ENCODE results near the gene USP47. TPM values are rescaled to one million over a fixed set of nuclear protein-coding genes. Genes with fewer than 3 reads are reported as not detected.

Gene USP47
- polyA plus RNA-seq, 1 experiment, result 15.0 TPM

GRCh38 chr11:11856638-11857037 is 14.9 kb downstream of the USP47 start:
- ChIA-PET CTCF (interaction anchor here (0.8 to 1.4 kb wide), 2 partner anchors 10 to 13 kb away, joined by 3 to 5 read pairs; no protein-coding TSS in a partner anchor), POLR2A (no interaction called here)
- Histone ChIP-seq H3K4me3 (ENCODE audit: low read depth, low read length) (no peak overlapping the region), H3K27me3 (ENCODE audit: control insufficient read depth, insufficient read depth, low read length) (no peaks in the 10 kb centered on the region), H3K36me3 (ENCODE audit: control insufficient read depth, insufficient read depth, low read length) (no peaks in the 10 kb centered on the region)
- no peak for DNase-seq (ENCODE audit: low read depth)
- TF ChIP-seq CTCF (IDR thresholded peaks at IDR 0.05; ENCODE audit: insufficient read depth, low read depth, low read length), result no peak

DNA sequence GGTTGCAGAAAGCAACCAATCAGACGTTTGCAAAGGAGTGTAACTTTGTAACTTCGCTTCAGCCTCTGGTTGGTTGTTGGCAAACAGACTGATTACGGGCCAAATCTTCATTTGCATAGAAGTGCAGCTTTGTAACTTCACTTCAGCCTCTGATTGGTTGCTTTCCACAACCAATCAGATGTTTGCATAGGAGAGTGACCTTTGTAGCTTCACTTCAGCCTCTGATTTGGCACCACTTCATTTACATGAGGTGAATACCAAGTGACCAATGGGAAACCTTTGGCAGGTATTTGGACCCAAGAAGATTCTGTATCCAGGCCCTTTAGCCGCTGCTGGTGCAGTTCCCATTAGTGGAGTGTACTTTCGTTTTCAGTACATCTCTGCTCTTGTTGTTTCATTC is 16.0 kb downstream of the USP47 start:
- no peak for DNase-seq (ENCODE audit: low read depth)
- H3K4me3 ChIP-seq (ENCODE audit: low read depth, low read length), result no peak overlapping the region
- TF ChIP-seq CTCF (IDR thresholded peaks at IDR 0.05; ENCODE audit: insufficient read depth, low read depth, low read length), result no peak
- H3K36me3 ChIP-seq (ENCODE audit: control insufficient read depth, insufficient read depth, low read length), result no peaks in the 10 kb centered on the region
- ChIA-PET POLR2A (no interaction called here), CTCF (interaction anchor here (1.3 kb wide), 1 partner anchor 8 kb away, joined by 5 read pairs; no protein-coding TSS in a partner anchor)
- H3K27me3 ChIP-seq (ENCODE audit: control insufficient read depth, insufficient read depth, low read length), result no peaks in the 10 kb centered on the region

- POLR2A ChIA-PET, result no interaction called here
- CTCF ChIA-PET, result interaction anchor here (0.7 kb wide), 1 partner anchor 59 kb away, joined by 3 read pairs; no protein-coding TSS in a partner anchor
- no peak overlapping the region for H3K4me3 ChIP-seq (ENCODE audit: low read depth, low read length)
- H3K27me3 ChIP-seq (ENCODE audit: control insufficient read depth, insufficient read depth, low read length), result no peaks in the 10 kb centered on the region
- no peak for DNase-seq (ENCODE audit: low read depth)
- H3K36me3 ChIP-seq (ENCODE audit: control insufficient read depth, insufficient read depth, low read length), result no peaks in the 10 kb centered on the region
- no peak for TF ChIP-seq CTCF (IDR thresholded peaks at IDR 0.05; ENCODE audit: insufficient read depth, low read depth, low read length)
Measured at GRCh38 chr11:11858676-11859075, 16.9 kb downstream of the USP47 start.

DNA sequence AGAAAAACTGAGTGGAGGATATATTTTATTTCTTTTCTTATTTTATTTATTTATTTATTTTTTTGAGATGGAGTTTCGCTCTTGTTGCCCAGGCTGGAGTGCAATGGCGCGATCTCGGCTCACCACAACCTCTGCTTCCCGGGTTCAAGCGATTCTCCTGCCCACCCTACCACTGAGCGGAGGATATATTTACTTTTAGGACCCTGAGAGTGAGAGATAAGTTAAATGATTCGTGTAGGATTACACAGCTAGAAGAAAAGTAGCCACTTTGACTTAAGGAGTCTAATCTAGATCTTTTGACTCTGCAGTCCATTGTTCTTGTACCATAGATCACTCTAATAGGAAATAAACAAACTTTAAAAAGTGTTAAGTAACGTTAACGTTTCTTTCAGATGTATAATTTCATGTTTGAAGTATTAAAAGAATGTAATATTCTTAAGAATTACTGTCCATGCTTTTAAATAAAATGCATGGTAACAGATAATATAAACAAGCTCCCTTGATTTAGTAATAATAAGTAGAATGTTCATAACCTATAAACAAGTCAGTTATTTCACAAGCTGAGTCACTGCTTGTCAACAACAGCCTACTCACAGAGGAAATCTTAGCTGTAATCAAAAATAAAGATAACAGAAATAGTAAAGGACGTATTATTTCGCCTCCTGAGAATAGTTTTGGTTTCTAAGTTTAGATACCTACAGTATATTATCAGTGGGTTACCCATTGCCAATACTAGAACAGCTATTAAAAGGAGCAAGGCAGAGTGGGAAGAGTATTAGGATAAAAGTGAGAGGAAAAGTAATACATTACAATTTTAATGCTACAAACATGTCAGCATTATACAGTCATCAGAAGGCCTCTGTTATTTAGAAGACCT is 18.6 kb downstream of the USP47 start:
- TF ChIP-seq CTCF (IDR thresholded peaks at IDR 0.05; ENCODE audit: insufficient read depth, low read depth, low read length), result no peak
- no peak for DNase-seq (ENCODE audit: low read depth)
- no peaks in the 10 kb centered on the region for H3K27me3 ChIP-seq (ENCODE audit: control insufficient read depth, insufficient read depth, low read length)
- no peaks in the 10 kb centered on the region for H3K36me3 ChIP-seq (ENCODE audit: control insufficient read depth, insufficient read depth, low read length)
- ChIA-PET CTCF (interaction anchor here (0.6 to 1.1 kb wide), 2 partner anchors 17 to 139 kb away, joined by 3 read pairs; no protein-coding TSS in a partner anchor), POLR2A (interaction anchor here (0.6 kb wide), 1 partner anchor 1787 kb away, joined by 4 read pairs; no protein-coding TSS in a partner anchor)
- no peak overlapping the region for H3K4me3 ChIP-seq (ENCODE audit: low read depth, low read length)

DNA sequence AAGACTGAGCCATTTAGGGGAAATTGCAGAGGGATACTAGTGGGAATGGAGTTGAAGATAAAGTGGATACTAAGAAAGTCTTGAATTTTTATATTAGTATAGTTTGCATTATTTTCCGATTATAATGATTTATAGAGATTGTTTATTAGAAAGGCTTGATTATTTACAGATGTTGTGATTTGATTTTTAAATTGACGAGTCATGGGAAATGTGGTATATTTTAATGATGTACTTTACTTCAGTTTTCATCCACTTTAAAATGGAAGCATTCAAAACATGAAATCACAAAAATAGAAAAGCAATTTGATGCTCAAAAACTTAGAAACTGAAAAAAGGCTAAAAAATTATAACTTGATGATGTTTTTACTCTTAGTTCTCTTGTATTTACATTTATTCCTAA is 21.2 kb downstream of the USP47 start:
- CTCF ChIA-PET, result no interaction called here
- DNase-seq (ENCODE audit: low read depth), result no peak
- H3K4me3 ChIP-seq (ENCODE audit: low read depth, low read length), result no peak overlapping the region
- H3K36me3 ChIP-seq (ENCODE audit: control insufficient read depth, insufficient read depth, low read length), result no peaks in the 10 kb centered on the region
- no peak for TF ChIP-seq CTCF (IDR thresholded peaks at IDR 0.05; ENCODE audit: insufficient read depth, low read depth, low read length)
- POLR2A ChIA-PET, result no interaction called here
- H3K27me3 ChIP-seq (ENCODE audit: control insufficient read depth, insufficient read depth, low read length), result no peaks in the 10 kb centered on the region

Data from BJ (cell line).